HEK293 (cell line): ENCODE results near the gene OR9I1.

Source experiments
- CTCF ChIP-seq: fragments of 450-650 bp; formaldehyde crosslinking; IDR thresholded peaks from 2 replicates; pipeline ENCODE4 v1.5.1; 2016; ENCODE audit warnings: missing biosample characterization, missing genetic modification characterization
- SCRT2 ChIP-seq: fragments of 450-650 bp; formaldehyde crosslinking; IDR thresholded peaks from 2 replicates; pipeline ENCODE4 v1.5.1; 2016; ENCODE audit warnings: missing biosample characterization, missing genetic modification characterization
- YY1 ChIP-seq: fragments of 450-650 bp; formaldehyde crosslinking; IDR thresholded peaks from 2 replicates; pipeline ENCODE4 v1.5.1; 2018; ENCODE audit warnings: missing biosample characterization, missing genetic modification characterization
- ZNF423 ChIP-seq: fragments of 450-650 bp; formaldehyde crosslinking; IDR thresholded peaks from 2 replicates; pipeline ENCODE4 v1.5.1; 2016; ENCODE audit warnings: missing biosample characterization, missing genetic modification characterization
- ZNF558 ChIP-seq: fragments of 450-650 bp; formaldehyde crosslinking; IDR thresholded peaks from 2 replicates; pipeline ENCODE4 v1.5.1; 2016; ENCODE audit warnings: missing biosample characterization, missing genetic modification characterization
- ZNF658 ChIP-seq: fragments of 450-650 bp; formaldehyde crosslinking; IDR thresholded peaks from 2 replicates; pipeline ENCODE4; 2016; ENCODE audit warnings: missing biosample characterization, missing genetic modification characterization

- TF ChIP-seq CTCF (tag by site-specific recombination) (no peak), ZNF558 (tag by site-specific recombination) (no peak), ZNF658 (tag by site-specific recombination) (no peak), YY1 (tag by site-specific recombination) (no peak), ZNF423 (tag by site-specific recombination) (no peak), SCRT2 (tag by site-specific recombination) (no peak)
Observed at GRCh38 chr11:58075781-58076180, 49.5 kb downstream of the OR9I1 start.
